ENCODE results near the gene MAOB. TPM values are rescaled to one million over a fixed set of nuclear protein-coding genes. Genes with fewer than 3 reads are reported as not detected.
"Not testable (repeated sequence)": the region's sequence is repeated elsewhere in the genome, so short reads cannot be mapped to it uniquely, and the experiment has no call there.

Gene MAOB
- total and polyA plus RNA-seq, 11 donors: 30.3 to 163 (median 91.5) TPM

GRCh38 chrX:43728002-43728401 lies 154.2 kb downstream of the MAOB start:
- H3K27me3 ChIP-seq: peaks cover 0 to 16% (median 0%) of the 10 kb centered on the region in 9 donors
- 56 to 64% (median 57%) methylated on average over 5 of the region's 5 CpGs for WGBS, 4 donors
- no peak for DNase-seq
- peaks cover 0 to 3% (median 0%) of the 10 kb centered on the region in 12 donors for H3K9me3 ChIP-seq
- peaks cover 0 to 15% (median 4%) of the 10 kb centered on the region in 9 donors for H3K36me3 ChIP-seq
- H3K4me3 ChIP-seq: no peak overlapping the region
- H3K27ac ChIP-seq: no peak overlapping the region
- H3K4me1 ChIP-seq: peaks cover 0 to 3% (median 0%) of the 10 kb centered on the region in 12 donors
- TF ChIP-seq POLR2A (IDR thresholded peaks at IDR 0.05): no peak
- TF ChIP-seq, protein P1, sequence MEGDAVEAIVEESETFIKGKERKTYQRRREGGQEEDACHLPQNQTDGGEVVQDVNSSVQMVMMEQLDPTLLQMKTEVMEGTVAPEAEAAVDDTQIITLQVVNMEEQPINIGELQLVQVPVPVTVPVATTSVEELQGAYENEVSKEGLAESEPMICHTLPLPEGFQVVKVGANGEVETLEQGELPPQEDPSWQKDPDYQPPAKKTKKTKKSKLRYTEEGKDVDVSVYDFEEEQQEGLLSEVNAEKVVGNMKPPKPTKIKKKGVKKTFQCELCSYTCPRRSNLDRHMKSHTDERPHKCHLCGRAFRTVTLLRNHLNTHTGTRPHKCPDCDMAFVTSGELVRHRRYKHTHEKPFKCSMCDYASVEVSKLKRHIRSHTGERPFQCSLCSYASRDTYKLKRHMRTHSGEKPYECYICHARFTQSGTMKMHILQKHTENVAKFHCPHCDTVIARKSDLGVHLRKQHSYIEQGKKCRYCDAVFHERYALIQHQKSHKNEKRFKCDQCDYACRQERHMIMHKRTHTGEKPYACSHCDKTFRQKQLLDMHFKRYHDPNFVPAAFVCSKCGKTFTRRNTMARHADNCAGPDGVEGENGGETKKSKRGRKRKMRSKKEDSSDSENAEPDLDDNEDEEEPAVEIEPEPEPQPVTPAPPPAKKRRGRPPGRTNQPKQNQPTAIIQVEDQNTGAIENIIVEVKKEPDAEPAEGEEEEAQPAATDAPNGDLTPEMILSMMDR (IDR thresholded peaks at IDR 0.05): no peak
- no peak for ATAC-seq
- intact Hi-C loops (cut with DNase I): no loop called here

GRCh38 chrX:43727254-43727653 lies 155.0 kb downstream of the MAOB start:
- Histone ChIP-seq H3K36me3 (peaks cover 0 to 11% (median 0%) of the 10 kb centered on the region in 9 donors), H3K27me3 (peaks cover 0 to 15% (median 0%) of the 10 kb centered on the region in 9 donors)
- H3K9me3 ChIP-seq; DNase-seq; intact Hi-C loops (cut with DNase I); H3K27ac ChIP-seq; H3K4me3 ChIP-seq; ATAC-seq; H3K4me1 ChIP-seq: not testable (repeated sequence)
- WGBS, 4 donors: 89 to 94% (median 89%) methylated on average over 4 to 6 of the region's 6 CpGs

DNA sequence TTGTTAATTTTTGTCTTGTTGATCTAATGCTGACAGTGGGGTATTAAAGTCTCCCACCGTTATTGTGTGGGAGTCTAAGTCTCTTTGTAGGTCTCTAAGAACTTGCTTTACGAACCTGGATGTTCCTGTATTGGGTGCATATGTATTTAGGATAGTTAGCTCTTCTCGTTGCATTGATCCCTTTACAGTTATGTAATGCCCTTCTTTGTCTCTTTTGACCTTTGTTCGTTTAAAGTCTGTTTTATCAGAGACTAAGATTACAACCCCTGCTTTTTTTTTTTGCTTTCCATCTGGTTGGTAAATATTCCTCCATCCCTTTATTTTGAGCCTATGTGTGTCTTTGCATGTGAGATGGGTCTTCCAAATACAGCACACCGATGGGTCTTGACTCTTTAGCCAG lies 157.0 kb downstream of the MAOB start:
- H3K4me3 ChIP-seq, DNase-seq: not testable (repeated sequence)
- peaks cover 0 to 16% (median 2%) of the 10 kb centered on the region in 12 donors for H3K9me3 ChIP-seq

GRCh38 chrX:43720961-43721360 lies 161.3 kb downstream of the MAOB start:
- no peaks in the 10 kb centered on the region for H3K4me1 ChIP-seq
- H3K9me3 ChIP-seq: peaks cover 0 to 21% (median 2%) of the 10 kb centered on the region in 12 donors
- no peak for ATAC-seq
- DNase-seq: no peak
- H3K27ac ChIP-seq: no peak overlapping the region
- peaks cover 0 to 2% (median 0%) of the 10 kb centered on the region in 9 donors for H3K36me3 ChIP-seq
- no peak overlapping the region for H3K4me3 ChIP-seq
- TF ChIP-seq, protein P1 (IDR thresholded peaks at IDR 0.05): no peak
- no peak for TF ChIP-seq POLR2A (IDR thresholded peaks at IDR 0.05)
- no peaks in the 10 kb centered on the region for H3K27me3 ChIP-seq
- intact Hi-C loops (cut with DNase I): no loop called here
- 53 to 81% (median 68%) methylated on average over 1 of the region's 1 CpG for WGBS, 4 donors

More for the DNA sequence above, 157.0 kb downstream of the MAOB start:
- H3K4me1 ChIP-seq; intact Hi-C loops (cut with DNase I); ATAC-seq; H3K27ac ChIP-seq; H3K27me3 ChIP-seq; H3K36me3 ChIP-seq: not testable (repeated sequence)
- 68 to 82% (median 75%) methylated on average over 5 of the region's 5 CpGs for WGBS, 4 donors

GRCh38 chrX:43720082-43720481 lies 162.2 kb downstream of the MAOB start:
- intact Hi-C loops (cut with DNase I): no loop called here
- ATAC-seq: no peak
- TF ChIP-seq POLR2A (IDR thresholded peaks at IDR 0.05): no peak
- Histone ChIP-seq H3K27ac (no peak overlapping the region), H3K36me3 (peaks cover 0 to 2% (median 0%) of the 10 kb centered on the region in 9 donors), H3K27me3 (peaks cover 0 to 3% (median 0%) of the 10 kb centered on the region in 9 donors), H3K9me3 (peaks cover 0 to 21% (median 2%) of the 10 kb centered on the region in 12 donors), H3K4me3 (no peak overlapping the region), H3K4me1 (no peaks in the 10 kb centered on the region)
- DNase-seq: no peak
- WGBS, 4 donors: 59 to 77% (median 61%) methylated on average over 3 of the region's 3 CpGs

DNA sequence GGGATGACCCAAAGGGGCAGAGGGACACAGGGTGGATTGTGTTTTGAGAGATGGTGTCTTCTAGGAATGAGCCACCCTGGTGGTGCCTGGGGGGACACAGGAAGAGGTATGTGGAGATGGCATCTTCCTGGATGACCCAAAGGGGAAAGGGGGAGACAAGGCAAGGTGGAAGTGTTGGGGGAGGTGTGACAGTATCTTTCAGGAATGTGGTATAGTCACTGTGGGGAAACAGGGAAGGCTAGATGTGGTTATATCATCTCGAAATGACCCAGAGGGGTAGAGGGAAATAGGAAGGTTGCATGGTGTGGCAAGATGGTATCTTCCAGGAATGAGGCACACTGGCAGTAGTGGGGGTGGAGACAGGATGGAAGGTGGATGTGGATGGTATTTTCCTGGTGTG lies 163.3 kb downstream of the MAOB start:
- peaks cover 0 to 21% (median 2%) of the 10 kb centered on the region in 12 donors for H3K9me3 ChIP-seq
- intact Hi-C loops (cut with DNase I): no loop called here
- H3K4me3 ChIP-seq: no peak overlapping the region
- H3K4me1 ChIP-seq: no peaks in the 10 kb centered on the region
- WGBS, 4 donors: 61 to 89% (median 72%) methylated on average over 1 of the region's 1 CpG
- ATAC-seq (no peak), DNase-seq (no peak)
- no peak overlapping the region for H3K27ac ChIP-seq
- peaks cover 0 to 2% (median 0%) of the 10 kb centered on the region in 9 donors for H3K36me3 ChIP-seq
- TF ChIP-seq, protein P1 (IDR thresholded peaks at IDR 0.05): no peak
- TF ChIP-seq POLR2A (IDR thresholded peaks at IDR 0.05): no peak
- peaks cover 0 to 4% (median 0%) of the 10 kb centered on the region in 9 donors for H3K27me3 ChIP-seq

All from heart left ventricle (tissue), 16 donors.